Stimulated activated CD8-positive, alpha-beta memory T cell treated with anti-CD3 and anti-CD28 coated beads, Interleukin-12 subunit alpha, Interleukin-12 subunit beta, amount 100 ng/mL, for 4 hours (primary cell): ENCODE measurements around the gene TMC1.
"Not testable (repeated sequence)": the region's sequence is repeated elsewhere in the genome, so short reads cannot be mapped to it uniquely, and the experiment has no call there.

Experiments used
- DNase-seq: peaks from one replicate; pipeline ENCODE4 v3.0.0-alpha.2; 2020; ENCODE audit warnings: low read depth

Gene TMC1

GRCh38 chr9:72763022-72763421 is 241.6 kb downstream of the TMC1 start:
- DNase-seq = no peak

- no peak for DNase-seq
These were observed 248.1 kb downstream of the TMC1 start for GRCh38 chr9:72769546-72769945.

GRCh38 chr9:72772661-72773060 is 251.3 kb downstream of the TMC1 start:
- no peak for DNase-seq

GRCh38 chr9:72773570-72773969 is 252.2 kb downstream of the TMC1 start:
- DNase-seq = no peak

- no peak for DNase-seq
These were observed 254.2 kb downstream of the TMC1 start for GRCh38 chr9:72775570-72775969.

- DNase-seq = no peak
These were observed 258.2 kb downstream of the TMC1 start for GRCh38 chr9:72779614-72780013.

GRCh38 chr9:72786948-72787347 is 265.5 kb downstream of the TMC1 start:
- DNase-seq = no peak

GRCh38 chr9:72788966-72789735 is 267.7 kb downstream of the TMC1 start:
- DNase-seq = no peak

- no peak for DNase-seq
These were observed 268.5 kb downstream of the TMC1 start for GRCh38 chr9:72789885-72790284.

GRCh38 chr9:72790989-72791388 is 269.6 kb downstream of the TMC1 start:
- DNase-seq = no peak

GRCh38 chr9:72791436-72791835 is 270.0 kb downstream of the TMC1 start:
- no peak for DNase-seq

GRCh38 chr9:72794946-72795345 is 273.5 kb downstream of the TMC1 start:
- no peak for DNase-seq

- no peak for DNase-seq
These were observed 279.1 kb downstream of the TMC1 start for GRCh38 chr9:72800328-72800994.

- no peak for DNase-seq
These were observed 283.8 kb downstream of the TMC1 start for GRCh38 chr9:72805238-72805637.

GRCh38 chr9:72806313-72806809 is 285.0 kb downstream of the TMC1 start:
- DNase-seq = not testable (repeated sequence)

GRCh38 chr9:72807765-72808445 is 286.5 kb downstream of the TMC1 start:
- DNase-seq = no peak

- no peak for DNase-seq
These were observed 287.0 kb downstream of the TMC1 start for GRCh38 chr9:72808446-72808768.

GRCh38 chr9:72809586-72809985 is 288.2 kb downstream of the TMC1 start:
- DNase-seq = no peak

GRCh38 chr9:72812559-72813111 is 291.2 kb downstream of the TMC1 start:
- DNase-seq = no peak

- no peak for DNase-seq
These were observed 292.1 kb downstream of the TMC1 start for GRCh38 chr9:72813544-72813943.

- no peak for DNase-seq
These were observed 292.7 kb downstream of the TMC1 start for GRCh38 chr9:72814083-72814597.

GRCh38 chr9:72816666-72817065 is 295.3 kb downstream of the TMC1 start:
- DNase-seq = no peak

GRCh38 chr9:72817413-72817812 is 296.0 kb downstream of the TMC1 start:
- no peak for DNase-seq
